ENCODE results near the gene ELAVL3. TPM values are rescaled to one million over a fixed set of nuclear protein-coding genes. Genes with fewer than 3 reads are reported as not detected.
A peak's percentile ranks its signal among the peaks of the same experiment; 100 is the strongest.

Gene ELAVL3
- not detected for total RNA-seq

GRCh38 chr19:11480715-11481533 is at the start of gene ELAVL3:
TSS of gene ELAVL3 (minus strand) at chr19:11481046. CDS start at chr19:11480608, 438 bp downstream.
- Histone ChIP-seq H3K27ac (no peak within 1 kb of the TSS), H3K4me3 (peak within 1 kb of the TSS in 3 of 4 donors; percentile 44 to 51 (median 46)), H3K4me1 (peaks cover 6 to 12% of the 10 kb centered on the region in 2 donors), H3K36me3 (peaks cover 0 to 3% of the 10 kb centered on the region in 2 donors), H3K27me3 (peaks cover 35 to 64% (median 43%) of the 10 kb centered on the region in 3 donors), H3K9me3 (no peaks in the 10 kb centered on the region)
- no peak for ATAC-seq
- intact Hi-C loops (cut with DNase I; ENCODE audit: low total_unique reads) = no loop called here
- in situ Hi-C loops (cut with MboI; ENCODE audit: low sequenced_read_pairs in 4 of 4) = no loop called here
- no peak for DNase-seq
- no peak for TF ChIP-seq POLR2A (IDR thresholded peaks at IDR 0.05)
- no peak for TF ChIP-seq CTCF (IDR thresholded peaks at IDR 0.05 in 4 of 5, conservative IDR thresholded peaks at IDR 0.05 in 1 of 5)

GRCh38 chr19:11530432-11530831 is 49.6 kb upstream of the ELAVL3 start:
- intact Hi-C loops (cut with DNase I; ENCODE audit: low total_unique reads) = no loop called here
- H3K4me1 ChIP-seq = peaks cover 13 to 24% of the 10 kb centered on the region in 2 donors
- no peak overlapping the region for H3K4me3 ChIP-seq
- no peaks in the 10 kb centered on the region for H3K27me3 ChIP-seq
- ATAC-seq (peak in 1 of 2 donors; percentile 53), DNase-seq (peak; percentile 45 to 79)
- no peak for TF ChIP-seq POLR2A (IDR thresholded peaks at IDR 0.05)
- peak in 1 of 5 experiments; percentile 7 for TF ChIP-seq CTCF (IDR thresholded peaks at IDR 0.05 in 4 of 5, conservative IDR thresholded peaks at IDR 0.05 in 1 of 5)
- in situ Hi-C loops (cut with MboI; ENCODE audit: low sequenced_read_pairs in 4 of 4) = no loop called here
- no peaks in the 10 kb centered on the region for H3K36me3 ChIP-seq
- H3K27ac ChIP-seq = no peak overlapping the region
- H3K9me3 ChIP-seq = no peaks in the 10 kb centered on the region

GRCh38 chr19:11528551-11529341 is 47.9 kb upstream of the ELAVL3 start, which contains the start of gene ECSIT:
TSS of gene ECSIT (minus strand) at chr19:11529134. CDS start at chr19:11519170, 9,964 bp downstream.
- TF ChIP-seq POLR2A (IDR thresholded peaks at IDR 0.05) (peak in 1 of 2 donors; percentile 36), CTCF (IDR thresholded peaks at IDR 0.05 in 4 of 5, conservative IDR thresholded peaks at IDR 0.05 in 1 of 5) (no peak)
- H3K27ac ChIP-seq = peak within 1 kb of the TSS; percentile 89 to 93 (median 92)
- H3K36me3 ChIP-seq = no peaks in the 10 kb centered on the region
- DNase-seq = peak; percentile 96 to 99
- peak within 1 kb of the TSS; percentile 77 to 92 (median 83) for H3K4me3 ChIP-seq
- no peaks in the 10 kb centered on the region for H3K27me3 ChIP-seq
- intact Hi-C loops (cut with DNase I; ENCODE audit: low total_unique reads) = loop anchor here (1.0 to 2.0 kb wide), 3 partner anchors 23 to 94 kb away; partner anchors contain the start of genes ELOF1, ODAD3, PRKCSH and ZNF653
- H3K4me1 ChIP-seq = peaks cover 13 to 24% of the 10 kb centered on the region in 2 donors
- peak; percentile 99 to 100 for ATAC-seq
- H3K9me3 ChIP-seq = no peaks in the 10 kb centered on the region
- in situ Hi-C loops (cut with MboI; ENCODE audit: low sequenced_read_pairs in 4 of 4) = no loop called here

DNA sequence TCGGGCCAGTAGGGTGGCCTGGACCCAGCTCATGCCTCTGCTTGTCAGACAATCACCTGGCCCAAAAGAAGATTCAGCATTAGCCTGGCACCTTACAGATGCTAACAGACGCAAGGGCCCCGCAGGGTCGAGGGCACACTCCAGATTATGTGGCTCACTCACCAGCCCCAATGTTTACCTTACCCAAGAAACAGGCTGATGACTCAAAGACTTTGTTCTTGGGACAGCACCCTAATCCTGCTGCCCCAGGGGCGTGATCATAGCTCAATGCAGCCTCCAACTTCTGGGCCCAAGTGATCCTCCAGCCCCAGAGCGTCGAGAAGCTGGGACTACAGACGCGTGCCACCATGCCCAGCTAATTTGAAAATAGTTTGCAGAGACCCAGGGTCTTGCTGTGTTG is 38.3 kb upstream of the ELAVL3 start:
- Histone ChIP-seq H3K36me3 (peaks cover 0 to 45% of the 10 kb centered on the region in 2 donors), H3K9me3 (no peaks in the 10 kb centered on the region), H3K4me3 (no peak overlapping the region), H3K27ac (no peak overlapping the region), H3K4me1 (no peaks in the 10 kb centered on the region), H3K27me3 (no peaks in the 10 kb centered on the region)
- ATAC-seq = no peak
- TF ChIP-seq POLR2A (IDR thresholded peaks at IDR 0.05) (no peak), CTCF (IDR thresholded peaks at IDR 0.05 in 4 of 5, conservative IDR thresholded peaks at IDR 0.05 in 1 of 5) (no peak)
- no peak for DNase-seq
- in situ Hi-C loops (cut with MboI; ENCODE audit: low sequenced_read_pairs in 4 of 4) (no loop called here), intact Hi-C loops (cut with DNase I; ENCODE audit: low total_unique reads) (no loop called here)

Measured in gastrocnemius medialis (tissue), 4 donors.